Measurements from ENCODE around the gene POLE. TPM values are rescaled to one million over a fixed set of nuclear protein-coding genes. Genes with fewer than 3 reads are reported as not detected.

POLE gene
- total RNA-seq, 2 donors from 2014 or later: 34.5 to 96.1 TPM

DNA sequence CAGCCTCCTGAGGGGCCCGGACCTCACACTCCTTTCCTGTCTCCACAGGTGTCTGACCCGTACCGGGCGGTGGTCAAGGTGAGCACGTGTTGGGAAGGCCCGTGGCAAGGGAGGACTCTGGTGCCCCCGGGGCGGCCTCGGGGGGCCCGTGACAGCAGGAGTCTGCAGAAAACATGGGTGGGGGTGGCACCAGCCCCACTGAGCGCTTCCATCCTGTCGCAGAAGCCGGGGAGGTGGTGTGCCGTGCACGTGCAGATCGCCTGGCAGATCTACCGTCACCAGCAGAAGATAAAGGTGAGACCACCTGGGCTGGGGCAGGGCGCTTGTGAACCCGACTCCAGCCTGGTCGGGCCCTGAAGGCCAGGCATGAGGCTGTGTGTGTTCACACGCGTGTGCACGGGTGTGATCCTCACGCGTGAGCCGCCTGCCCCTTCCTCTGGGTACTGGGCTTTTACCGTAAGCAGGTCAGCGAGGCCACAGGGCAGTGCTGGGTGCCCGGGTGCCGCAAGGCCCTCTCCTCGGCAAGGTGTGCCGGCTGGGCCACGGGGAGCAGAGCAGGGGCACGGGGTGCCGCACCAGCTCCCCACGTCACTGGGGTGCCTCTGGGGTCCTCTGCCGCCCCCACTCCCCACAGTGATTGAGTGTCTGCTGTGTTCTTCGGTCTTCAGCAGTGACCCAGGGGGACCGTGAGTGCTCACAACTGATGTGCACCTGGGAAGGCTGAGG is 112.7 kb downstream of the POLE start:
- Histone ChIP-seq H3K27ac (no peak overlapping the region), H3K27me3 (no peaks in the 10 kb centered on the region), H3K9ac (ENCODE audit: low read depth in 2 of 2, low read length in 2 of 2) (no peak overlapping the region), H3K4me1 (no peaks in the 10 kb centered on the region), H3K36me3 (no peaks in the 10 kb centered on the region), H3K9me3 (no peaks in the 10 kb centered on the region), H3K4me3 (no peak overlapping the region)
- TF ChIP-seq, protein P1, sequence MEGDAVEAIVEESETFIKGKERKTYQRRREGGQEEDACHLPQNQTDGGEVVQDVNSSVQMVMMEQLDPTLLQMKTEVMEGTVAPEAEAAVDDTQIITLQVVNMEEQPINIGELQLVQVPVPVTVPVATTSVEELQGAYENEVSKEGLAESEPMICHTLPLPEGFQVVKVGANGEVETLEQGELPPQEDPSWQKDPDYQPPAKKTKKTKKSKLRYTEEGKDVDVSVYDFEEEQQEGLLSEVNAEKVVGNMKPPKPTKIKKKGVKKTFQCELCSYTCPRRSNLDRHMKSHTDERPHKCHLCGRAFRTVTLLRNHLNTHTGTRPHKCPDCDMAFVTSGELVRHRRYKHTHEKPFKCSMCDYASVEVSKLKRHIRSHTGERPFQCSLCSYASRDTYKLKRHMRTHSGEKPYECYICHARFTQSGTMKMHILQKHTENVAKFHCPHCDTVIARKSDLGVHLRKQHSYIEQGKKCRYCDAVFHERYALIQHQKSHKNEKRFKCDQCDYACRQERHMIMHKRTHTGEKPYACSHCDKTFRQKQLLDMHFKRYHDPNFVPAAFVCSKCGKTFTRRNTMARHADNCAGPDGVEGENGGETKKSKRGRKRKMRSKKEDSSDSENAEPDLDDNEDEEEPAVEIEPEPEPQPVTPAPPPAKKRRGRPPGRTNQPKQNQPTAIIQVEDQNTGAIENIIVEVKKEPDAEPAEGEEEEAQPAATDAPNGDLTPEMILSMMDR (IDR thresholded peaks at IDR 0.05): no peak
- intact Hi-C loops (cut with DNase I): no loop called here
- no peak for DNase-seq

Small RNA genes lying within 50 kb of the gene (microRNA-seq; reads per million reads assigned to microRNA genes)
- gene MIR6763: not detected

Other genes starting within 250 kb of the POLE start
- 100 to 1,000 TPM in 1 of 2 donors, 10 to 100 TPM in 1; 51.9 to 101 TPM for gene FBRSL1, start 197.2 kb downstream of the POLE start, total RNA-seq
- gene LRCOL1, start 76.8 kb downstream of the POLE start, total RNA-seq: under 1 TPM in 1 of 2 donors, not detected in 1; 0.47 TPM
- under 1 TPM in 1 of 2 donors, not detected in 1; 0.24 TPM for gene P2RX2, start 68.6 kb downstream of the POLE start, total RNA-seq
- gene PXMP2, start 245 bp upstream of the POLE start, total RNA-seq: 10 to 100 TPM; 64.1 to 82.7 TPM
- gene PGAM5, start 23.5 kb upstream of the POLE start, total RNA-seq: 10 to 100 TPM; 33.3 to 85.6 TPM
- gene ANKLE2, start 74.5 kb upstream of the POLE start, total RNA-seq: 10 to 100 TPM; 33.7 to 41.8 TPM
- gene GOLGA3, start 141.5 kb upstream of the POLE start, total RNA-seq: 10 to 100 TPM; 70.3 to 96.5 TPM
- gene CHFR, start 200.3 kb upstream of the POLE start, total RNA-seq: 10 to 100 TPM; 37.8 to 41.4 TPM

Data from colonic mucosa (tissue), 4 donors.